HL-60 (cell line): ENCODE results near the gene METTL18.
"Not testable (repeated sequence)": the region's sequence is repeated elsewhere in the genome, so short reads cannot be mapped to it uniquely, and the experiment has no call there.

Experiments used
- CTCF ChIP-seq: IDR thresholded peaks from one replicate; pipeline ENCODE4 v1.5.1; 2011; ENCODE audit warnings: low read length, control low read depth, inconsistent platforms; ENCODE audit not compliant: insufficient read depth
- POLR2AphosphoS5 ChIP-seq: IDR thresholded peaks from 2 replicates; pipeline ENCODE4 v1.6.1; 2012; ENCODE audit warnings: low read depth
- REST ChIP-seq: IDR thresholded peaks from 2 replicates; pipeline ENCODE4 v1.6.1; 2012; ENCODE audit warnings: low read depth; ENCODE audit not compliant: insufficient replicate concordance

- TF ChIP-seq CTCF, REST, POLR2AphosphoS5: not testable (repeated sequence)
Observed at GRCh38 chr1:169811418-169812035, 16.8 kb upstream of the METTL18 start.
